Prostate gland (tissue), 2 donors: ENCODE data around the gene SPC25.

Source experiments
- POLR2A ChIP-seq: fragments of 450-650 bp; IDR thresholded peaks from one replicate; pipeline ENCODE4 v1.6.1; 2016; ENCODE audit warnings: antibody characterized with exemption, mild to moderate bottlenecking
- POLR2AphosphoS5 ChIP-seq: sonication (generic); formaldehyde crosslinking; IDR thresholded peaks from one replicate; pipeline ENCODE4 v1.6.1; 2017; ENCODE audit warnings: antibody characterized with exemption
- TF ChIP-seq, protein P1 (sequence below), 4 experiments: fragments of 200-600 bp in 2 of 4; fragments of 450-650 bp in 2 of 4; sonication (generic) in 2 of 4; IDR thresholded peaks; 1 replicate in 3 of 4; 2 replicates in 1 of 4; pipeline ENCODE4 v1.5.1; 2016 to 2019; ENCODE audit warnings: antibody characterized with exemption in 4 of 4, mild to moderate bottlenecking in 2 of 4, moderate library complexity in 2 of 4

GRCh38 chr2:168910330-168910729 lies 20.1 kb upstream of the SPC25 start:
- TF ChIP-seq POLR2A (no peak), POLR2AphosphoS5 (no peak)
- TF ChIP-seq, protein P1, sequence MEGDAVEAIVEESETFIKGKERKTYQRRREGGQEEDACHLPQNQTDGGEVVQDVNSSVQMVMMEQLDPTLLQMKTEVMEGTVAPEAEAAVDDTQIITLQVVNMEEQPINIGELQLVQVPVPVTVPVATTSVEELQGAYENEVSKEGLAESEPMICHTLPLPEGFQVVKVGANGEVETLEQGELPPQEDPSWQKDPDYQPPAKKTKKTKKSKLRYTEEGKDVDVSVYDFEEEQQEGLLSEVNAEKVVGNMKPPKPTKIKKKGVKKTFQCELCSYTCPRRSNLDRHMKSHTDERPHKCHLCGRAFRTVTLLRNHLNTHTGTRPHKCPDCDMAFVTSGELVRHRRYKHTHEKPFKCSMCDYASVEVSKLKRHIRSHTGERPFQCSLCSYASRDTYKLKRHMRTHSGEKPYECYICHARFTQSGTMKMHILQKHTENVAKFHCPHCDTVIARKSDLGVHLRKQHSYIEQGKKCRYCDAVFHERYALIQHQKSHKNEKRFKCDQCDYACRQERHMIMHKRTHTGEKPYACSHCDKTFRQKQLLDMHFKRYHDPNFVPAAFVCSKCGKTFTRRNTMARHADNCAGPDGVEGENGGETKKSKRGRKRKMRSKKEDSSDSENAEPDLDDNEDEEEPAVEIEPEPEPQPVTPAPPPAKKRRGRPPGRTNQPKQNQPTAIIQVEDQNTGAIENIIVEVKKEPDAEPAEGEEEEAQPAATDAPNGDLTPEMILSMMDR (IDR thresholded peaks at IDR 0.05), result no peak
